Measurements from ENCODE around the gene HBE1. TPM values are rescaled to one million over a fixed set of nuclear protein-coding genes. Genes with fewer than 3 reads are reported as not detected.

HBE1 gene
- total and polyA plus RNA-seq, 9 of the 15 experiments (the other 6 are each of a cell fraction or from before 2014, with no cell fraction given): 612 to 10,250 (median 2,181) TPM

DNA sequence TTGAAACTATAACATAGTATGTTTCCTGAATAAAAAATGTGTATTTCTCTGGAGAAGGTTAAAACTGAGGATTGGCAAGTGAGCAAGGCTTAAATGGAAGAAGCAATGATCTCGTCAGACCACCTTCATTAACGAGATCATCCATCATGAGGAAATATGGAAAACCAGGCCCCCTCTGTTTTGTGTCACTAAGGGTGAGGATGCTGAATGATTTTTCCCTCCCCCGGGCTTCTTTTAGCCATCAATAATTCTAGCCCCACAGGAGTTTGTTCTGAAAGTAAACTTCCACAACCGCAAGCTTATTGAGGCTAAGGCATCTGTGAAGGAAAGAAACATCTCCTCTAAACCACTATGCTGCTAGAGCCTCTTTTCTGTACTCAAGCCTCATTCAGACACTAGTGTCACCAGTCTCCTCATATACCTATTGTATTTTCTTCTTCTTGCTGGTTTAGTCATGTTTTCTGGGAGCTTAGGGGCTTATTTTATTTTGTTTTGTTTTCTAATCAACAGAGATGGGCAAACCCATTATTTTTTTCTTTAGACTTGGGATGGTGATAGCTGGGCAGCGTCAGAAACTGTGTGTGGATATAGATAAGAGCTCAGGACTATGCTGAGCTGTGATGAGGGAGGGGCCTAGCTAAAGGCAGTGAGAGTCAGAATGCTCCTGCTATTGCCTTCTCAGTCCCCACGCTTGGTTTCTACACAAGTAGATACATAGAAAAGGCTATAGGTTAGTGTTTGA, 5.8 kb upstream of the HBE1 start (continued):
- TF ChIP-seq CREB5 (CRISPR knock-in tag; IDR thresholded peaks at IDR 0.05): no peak
- no peak for TF ChIP-seq KLF13 (tag; IDR thresholded peaks at IDR 0.05; ENCODE audit: borderline replicate concordance, low read depth)
- TF ChIP-seq RCOR1 (IDR thresholded peaks at IDR 0.05; ENCODE audit: borderline replicate concordance in 1 of 2, low read depth in 2 of 2, low read length in 2 of 2): peak in 1 of 2 experiments; percentile 75; a peak in 2 of 4 replicates
- peak; percentile 86 for TF ChIP-seq PRDM10 (IDR thresholded peaks at IDR 0.05; ENCODE audit: partially characterized antibody)
- no peak for TF ChIP-seq KHSRP (IDR thresholded peaks at IDR 0.05)
- TF ChIP-seq, protein P1, sequence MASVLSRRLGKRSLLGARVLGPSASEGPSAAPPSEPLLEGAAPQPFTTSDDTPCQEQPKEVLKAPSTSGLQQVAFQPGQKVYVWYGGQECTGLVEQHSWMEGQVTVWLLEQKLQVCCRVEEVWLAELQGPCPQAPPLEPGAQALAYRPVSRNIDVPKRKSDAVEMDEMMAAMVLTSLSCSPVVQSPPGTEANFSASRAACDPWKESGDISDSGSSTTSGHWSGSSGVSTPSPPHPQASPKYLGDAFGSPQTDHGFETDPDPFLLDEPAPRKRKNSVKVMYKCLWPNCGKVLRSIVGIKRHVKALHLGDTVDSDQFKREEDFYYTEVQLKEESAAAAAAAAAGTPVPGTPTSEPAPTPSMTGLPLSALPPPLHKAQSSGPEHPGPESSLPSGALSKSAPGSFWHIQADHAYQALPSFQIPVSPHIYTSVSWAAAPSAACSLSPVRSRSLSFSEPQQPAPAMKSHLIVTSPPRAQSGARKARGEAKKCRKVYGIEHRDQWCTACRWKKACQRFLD (CRISPR knock-in tag; IDR thresholded peaks at IDR 0.05): peak; percentile 70
- no peak; the same call in 1 of the 2 replicates for TF ChIP-seq SMARCA5 (IDR thresholded peaks at IDR 0.05)
- TF ChIP-seq COPS2 (conservative IDR thresholded peaks at IDR 0.05): no peak
- TF ChIP-seq TARDBP (IDR thresholded peaks at IDR 0.05): no peak
- peak; percentile 75 for TF ChIP-seq PML (IDR thresholded peaks at IDR 0.05; ENCODE audit: low read length)
- TF ChIP-seq HNRNPL (IDR thresholded peaks at IDR 0.05; ENCODE audit: low read depth, low read length): no peak
- no peak for TF ChIP-seq NCOA2 (IDR thresholded peaks at IDR 0.05; ENCODE audit: partially characterized antibody in 2 of 2)
- TF ChIP-seq NR0B1 (IDR thresholded peaks at IDR 0.05; ENCODE audit: partially characterized antibody): no peak
- no peak for TF ChIP-seq THRAP3 (IDR thresholded peaks at IDR 0.05; ENCODE audit: borderline replicate concordance)
- TF ChIP-seq, protein P2, sequence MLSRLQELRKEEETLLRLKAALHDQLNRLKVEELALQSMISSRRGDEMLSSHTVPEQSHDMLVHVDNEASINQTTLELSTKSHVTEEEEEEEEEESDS (CRISPR knock-in tag; IDR thresholded peaks at IDR 0.05): no peak
- TF ChIP-seq ZC3H11A (IDR thresholded peaks at IDR 0.05; ENCODE audit: low read depth, low read length): no peak
- TF ChIP-seq SREBF2 (CRISPR knock-in tag; IDR thresholded peaks at IDR 0.05): no peak

All from K562 (cell line).